HCT116 (cell line): ENCODE measurements around the gene STH. TPM values are rescaled to one million over a fixed set of nuclear protein-coding genes. Genes with fewer than 3 reads are reported as not detected.

Experiments
- ATAC-seq: fragments of 200-7000 bp; cut with Tn5 transposase; 2 replicates; pipeline ENCODE4 v1.9.1; 2020; ENCODE audit warnings: mild to moderate bottlenecking, moderate library complexity
- BruUV-seq: library from RNA; stranded (reverse); fragments of 400-500 nt; replicated peaks from 2 replicates; lab custom pipeline; 2021; lab: Mats Ljungman, UMichigan
- CTCF ChIA-PET: fragments of 300-600 bp; sonication (Branson Sonifier 250); formaldehyde crosslinking; loops from one replicate; lab custom pipeline; 2021; ENCODE audit warnings: antibody characterized with exemption; lab: Charles Lee
- POLR2A ChIA-PET: fragments of 300-600, 350-600 bp; sonication (Branson Sonifier 250); formaldehyde crosslinking; loops from one replicate; lab custom pipeline; 2021; ENCODE audit warnings: antibody characterized with exemption; lab: Charles Lee
- RAD21 ChIA-PET, 2 experiments: fragments of 300-600 bp; sonication (Branson Sonifier 250); formaldehyde crosslinking; loops; one replicate each; lab custom pipeline; 2023; ENCODE audit warnings: low total read pairs in 2 of 2; ENCODE audit not compliant: uncharacterized antibody in 2 of 2, unreplicated experiment in 2 of 2, low non-redundant PET in 1 of 2; lab: Charles Lee
- DNase-seq: peaks from one replicate; pipeline ENCODE4 v3.0.0-alpha.2; 2010; ENCODE audit warnings: low read depth, low spot score
- H2AFZ ChIP-seq: fragments of 200-600 bp; shearing (Covaris generic), sonication (generic); 2 replicates; pipeline ENCODE4 v1.6.1; 2017; ENCODE audit warnings: low read depth, mixed run types, mixed read lengths, antibody characterized with exemption, low read length; ENCODE audit not compliant: poor library complexity, severe bottlenecking
- H3K27ac ChIP-seq: 2 replicates; pipeline ENCODE4 v1.5.1; 2012; ENCODE audit warnings: low read depth, low read length
- H3K27me3 ChIP-seq: fragments of 200-600 bp; sonication (generic); 2 replicates; pipeline ENCODE4 v1.6.1; 2016; ENCODE audit warnings: mixed run types, low read length, mixed read lengths; ENCODE audit not compliant: insufficient read depth
- H3K36me3 ChIP-seq, 2 experiments: fragments of 200-500 bp in 1 of 2; fragments of 200-600 bp in 1 of 2; sonication (Bioruptor generic) in 1 of 2; sonication (generic) in 1 of 2; 2 replicates each; pipeline versions ENCODE4 v1.5.1 to v1.6.1; 2014 to 2016; ENCODE audit warnings: low read length in 2 of 2, inconsistent platforms in 1 of 2, mixed read lengths in 1 of 2, mixed run types in 1 of 2; ENCODE audit not compliant: insufficient read depth in 2 of 2, control insufficient read depth in 1 of 2
- H3K4me1 ChIP-seq, 2 experiments: fragments of 200-600 bp in 1 of 2; sonication (generic) in 1 of 2; 2 replicates each; pipeline versions ENCODE4 v1.5.1 to v1.6.1; 2012 to 2017; ENCODE audit warnings: low read length in 2 of 2, inconsistent platforms in 1 of 2, mild to moderate bottlenecking in 1 of 2, mixed read lengths in 1 of 2, mixed run types in 1 of 2, moderate library complexity in 1 of 2; ENCODE audit not compliant: insufficient read depth in 2 of 2, control insufficient read depth in 1 of 2
- H3K4me2 ChIP-seq: fragments of 200-600 bp; sonication (generic); 2 replicates; pipeline ENCODE4 v1.6.1; 2017; ENCODE audit warnings: mixed run types, low read length, mixed read lengths
- H3K4me3 ChIP-seq, 2 experiments: fragments of 200-600 bp in 1 of 2; sonication (generic) in 1 of 2; replicated peaks in 1 of 2; 2 replicates each; pipeline ENCODE4 v1.5.1; 2011 to 2016; ENCODE audit warnings: low read length in 2 of 2, control low read depth in 1 of 2, low read depth in 1 of 2, mild to moderate bottlenecking in 1 of 2, mixed read lengths in 1 of 2, mixed run types in 1 of 2
- H3K79me2 ChIP-seq: fragments of 200-600 bp; sonication (generic); 2 replicates; pipeline ENCODE4 v1.6.1; 2017; ENCODE audit warnings: mild to moderate bottlenecking, mixed run types, low read length, moderate library complexity, mixed read lengths; ENCODE audit not compliant: insufficient read depth
- H3K9ac ChIP-seq: fragments of 200-600 bp; sonication (generic); 2 replicates; pipeline ENCODE4 v1.6.1; 2016; ENCODE audit warnings: low read length, mixed read lengths
- H3K9me2 ChIP-seq: fragments of 200-600 bp; sonication (generic), shearing (Covaris generic); 2 replicates; pipeline ENCODE4 v1.6.1; 2017; ENCODE audit warnings: mixed run types, mild to moderate bottlenecking, moderate library complexity; ENCODE audit not compliant: insufficient read depth
- H3K9me3 ChIP-seq, 2 experiments: fragments of 200-500 bp in 1 of 2; fragments of 200-600 bp in 1 of 2; sonication (Bioruptor generic) in 1 of 2; sonication (generic) in 1 of 2; 2 replicates each; pipeline ENCODE4 v1.6.1; 2014 to 2017; ENCODE audit warnings: low read length in 2 of 2, mixed read lengths in 2 of 2, inconsistent platforms in 1 of 2, low read depth in 1 of 2, mild to moderate bottlenecking in 1 of 2, mixed run types in 1 of 2, moderate library complexity in 1 of 2; ENCODE audit not compliant: control insufficient read depth in 1 of 2, insufficient read depth in 1 of 2
- H4K20me1 ChIP-seq: fragments of 200-600 bp; sonication (generic), shearing (Covaris generic); 2 replicates; pipeline ENCODE4 v1.6.1; 2017; ENCODE audit warnings: mixed run types, mild to moderate bottlenecking, moderate library complexity; ENCODE audit not compliant: insufficient read depth
- CBX3 ChIP-seq: IDR thresholded peaks from 2 replicates; pipeline ENCODE4 v1.6.1; 2012; ENCODE audit warnings: low read depth
- FOSL1 ChIP-seq: IDR thresholded peaks from 2 replicates; pipeline ENCODE4 v1.6.1; 2012; ENCODE audit warnings: low read depth
- POLR2AphosphoS5 ChIP-seq: IDR thresholded peaks from 2 replicates; pipeline ENCODE4 v1.6.1; 2011; ENCODE audit warnings: mild to moderate bottlenecking, low read depth, low read length, moderate library complexity
- RAD21 ChIP-seq: IDR thresholded peaks from 2 replicates; pipeline ENCODE4 v1.6.1; 2012; ENCODE audit warnings: low read depth, mild to moderate bottlenecking
- SP1 ChIP-seq: IDR thresholded peaks from 2 replicates; pipeline ENCODE4 v1.6.1; 2012; ENCODE audit warnings: low read depth
- TCF7L2 ChIP-seq: IDR thresholded peaks from 2 replicates; pipeline ENCODE4 v1.7.0; 2011; ENCODE audit warnings: borderline replicate concordance, inconsistent platforms; ENCODE audit not compliant: insufficient read depth, insufficient read length; ENCODE audit errors: extremely low read depth
- YY1 ChIP-seq: IDR thresholded peaks from 2 replicates; pipeline ENCODE4 v1.6.1; 2011; ENCODE audit warnings: low read length, low read depth, moderate library complexity, mild to moderate bottlenecking; ENCODE audit not compliant: insufficient replicate concordance; ENCODE audit errors: extremely low read depth
- ZNF274 ChIP-seq: fragments of 200-500 bp; sonication (Bioruptor generic); IDR thresholded peaks from 2 replicates; pipeline ENCODE4 v1.6.1; 2014; ENCODE audit warnings: mild to moderate bottlenecking, low read depth, low read length, inconsistent platforms
- intact Hi-C: fragments of 100-400 bp; cut with micrococcal nuclease; formaldehyde crosslinking; loops from 2 replicates; pipeline ENCODE4 v1.10.0; 2022
- total RNA-seq: library from RNA; stranded (reverse); gene quantifications from one replicate; pipeline ENCODE4 v1.2.1, GENCODE V29; 2021; ENCODE audit not compliant: unreplicated experiment
- TF ChIP-seq, protein P1 (sequence below): IDR thresholded peaks from 2 replicates; pipeline ENCODE4 v1.6.1; 2012
- TF ChIP-seq, protein P2 (sequence below): IDR thresholded peaks from 2 replicates; pipeline ENCODE4 v1.6.1; 2012; ENCODE audit warnings: low read depth
- TF ChIP-seq, protein P3 (sequence below), 3 experiments: fragments of 200-600 bp in 1 of 3; sonication (generic) in 1 of 3; IDR thresholded peaks in 2 of 3; conservative IDR thresholded peaks in 1 of 3; 2 replicates each; pipeline ENCODE4 v1.5.1; 2012 to 2017; ENCODE audit warnings: low read depth in 2 of 3, low read length in 2 of 3, antibody characterized with exemption in 1 of 3, borderline replicate concordance in 1 of 3, control low read depth in 1 of 3, mild to moderate bottlenecking in 1 of 3, mixed read lengths in 1 of 3, mixed run types in 1 of 3, moderate library complexity in 1 of 3; ENCODE audit not compliant: insufficient read depth in 1 of 3

The STH gene
- total RNA-seq, 1 experiment from 2014 or later, result not detected

DNA sequence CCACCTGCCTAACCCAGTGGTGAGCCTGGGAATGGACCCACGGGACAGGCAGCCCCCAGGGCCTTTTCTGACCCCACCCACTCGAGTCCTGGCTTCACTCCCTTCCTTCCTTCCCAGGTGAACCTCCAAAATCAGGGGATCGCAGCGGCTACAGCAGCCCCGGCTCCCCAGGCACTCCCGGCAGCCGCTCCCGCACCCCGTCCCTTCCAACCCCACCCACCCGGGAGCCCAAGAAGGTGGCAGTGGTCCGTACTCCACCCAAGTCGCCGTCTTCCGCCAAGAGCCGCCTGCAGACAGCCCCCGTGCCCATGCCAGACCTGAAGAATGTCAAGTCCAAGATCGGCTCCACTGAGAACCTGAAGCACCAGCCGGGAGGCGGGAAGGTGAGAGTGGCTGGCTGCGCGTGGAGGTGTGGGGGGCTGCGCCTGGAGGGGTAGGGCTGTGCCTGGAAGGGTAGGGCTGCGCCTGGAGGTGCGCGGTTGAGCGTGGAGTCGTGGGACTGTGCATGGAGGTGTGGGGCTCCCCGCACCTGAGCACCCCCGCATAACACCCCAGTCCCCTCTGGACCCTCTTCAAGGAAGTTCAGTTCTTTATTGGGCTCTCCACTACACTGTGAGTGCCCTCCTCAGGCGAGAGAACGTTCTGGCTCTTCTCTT lies 2.6 kb upstream of the STH start:
- ATAC-seq, result no peak
- Histone ChIP-seq H3K27me3 (no peaks in the 10 kb centered on the region), H3K4me2 (no peak overlapping the region), H3K27ac (no peak overlapping the region), H3K79me2 (no peaks in the 10 kb centered on the region), H3K36me3 (no peaks in the 10 kb centered on the region), H3K9me3 (no peaks in the 10 kb centered on the region), H4K20me1 (no peaks in the 10 kb centered on the region), H3K4me1 (no peaks in the 10 kb centered on the region), H3K9me2 (no peaks in the 10 kb centered on the region), H3K9ac (no peak overlapping the region), H3K4me3 (no peak overlapping the region), H2AFZ (no peak overlapping the region)
- POLR2A ChIA-PET, result no interaction called here
- CTCF ChIA-PET, result no interaction called here
- intact Hi-C loops, result no loop called here
- TF ChIP-seq RAD21 (no peak), ZNF274 (no peak), YY1 (no peak), TCF7L2 (no peak), SP1 (no peak), CBX3 (no peak), POLR2AphosphoS5 (no peak), FOSL1 (no peak)
- TF ChIP-seq, protein P1, sequence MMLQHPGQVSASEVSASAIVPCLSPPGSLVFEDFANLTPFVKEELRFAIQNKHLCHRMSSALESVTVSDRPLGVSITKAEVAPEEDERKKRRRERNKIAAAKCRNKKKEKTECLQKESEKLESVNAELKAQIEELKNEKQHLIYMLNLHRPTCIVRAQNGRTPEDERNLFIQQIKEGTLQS, result no peak
- TF ChIP-seq, protein P2, sequence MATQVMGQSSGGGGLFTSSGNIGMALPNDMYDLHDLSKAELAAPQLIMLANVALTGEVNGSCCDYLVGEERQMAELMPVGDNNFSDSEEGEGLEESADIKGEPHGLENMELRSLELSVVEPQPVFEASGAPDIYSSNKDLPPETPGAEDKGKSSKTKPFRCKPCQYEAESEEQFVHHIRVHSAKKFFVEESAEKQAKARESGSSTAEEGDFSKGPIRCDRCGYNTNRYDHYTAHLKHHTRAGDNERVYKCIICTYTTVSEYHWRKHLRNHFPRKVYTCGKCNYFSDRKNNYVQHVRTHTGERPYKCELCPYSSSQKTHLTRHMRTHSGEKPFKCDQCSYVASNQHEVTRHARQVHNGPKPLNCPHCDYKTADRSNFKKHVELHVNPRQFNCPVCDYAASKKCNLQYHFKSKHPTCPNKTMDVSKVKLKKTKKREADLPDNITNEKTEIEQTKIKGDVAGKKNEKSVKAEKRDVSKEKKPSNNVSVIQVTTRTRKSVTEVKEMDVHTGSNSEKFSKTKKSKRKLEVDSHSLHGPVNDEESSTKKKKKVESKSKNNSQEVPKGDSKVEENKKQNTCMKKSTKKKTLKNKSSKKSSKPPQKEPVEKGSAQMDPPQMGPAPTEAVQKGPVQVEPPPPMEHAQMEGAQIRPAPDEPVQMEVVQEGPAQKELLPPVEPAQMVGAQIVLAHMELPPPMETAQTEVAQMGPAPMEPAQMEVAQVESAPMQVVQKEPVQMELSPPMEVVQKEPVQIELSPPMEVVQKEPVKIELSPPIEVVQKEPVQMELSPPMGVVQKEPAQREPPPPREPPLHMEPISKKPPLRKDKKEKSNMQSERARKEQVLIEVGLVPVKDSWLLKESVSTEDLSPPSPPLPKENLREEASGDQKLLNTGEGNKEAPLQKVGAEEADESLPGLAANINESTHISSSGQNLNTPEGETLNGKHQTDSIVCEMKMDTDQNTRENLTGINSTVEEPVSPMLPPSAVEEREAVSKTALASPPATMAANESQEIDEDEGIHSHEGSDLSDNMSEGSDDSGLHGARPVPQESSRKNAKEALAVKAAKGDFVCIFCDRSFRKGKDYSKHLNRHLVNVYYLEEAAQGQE, result no peak
- TF ChIP-seq, protein P3, sequence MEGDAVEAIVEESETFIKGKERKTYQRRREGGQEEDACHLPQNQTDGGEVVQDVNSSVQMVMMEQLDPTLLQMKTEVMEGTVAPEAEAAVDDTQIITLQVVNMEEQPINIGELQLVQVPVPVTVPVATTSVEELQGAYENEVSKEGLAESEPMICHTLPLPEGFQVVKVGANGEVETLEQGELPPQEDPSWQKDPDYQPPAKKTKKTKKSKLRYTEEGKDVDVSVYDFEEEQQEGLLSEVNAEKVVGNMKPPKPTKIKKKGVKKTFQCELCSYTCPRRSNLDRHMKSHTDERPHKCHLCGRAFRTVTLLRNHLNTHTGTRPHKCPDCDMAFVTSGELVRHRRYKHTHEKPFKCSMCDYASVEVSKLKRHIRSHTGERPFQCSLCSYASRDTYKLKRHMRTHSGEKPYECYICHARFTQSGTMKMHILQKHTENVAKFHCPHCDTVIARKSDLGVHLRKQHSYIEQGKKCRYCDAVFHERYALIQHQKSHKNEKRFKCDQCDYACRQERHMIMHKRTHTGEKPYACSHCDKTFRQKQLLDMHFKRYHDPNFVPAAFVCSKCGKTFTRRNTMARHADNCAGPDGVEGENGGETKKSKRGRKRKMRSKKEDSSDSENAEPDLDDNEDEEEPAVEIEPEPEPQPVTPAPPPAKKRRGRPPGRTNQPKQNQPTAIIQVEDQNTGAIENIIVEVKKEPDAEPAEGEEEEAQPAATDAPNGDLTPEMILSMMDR (IDR thresholded peaks at IDR 0.05 in 2 of 3, conservative IDR thresholded peaks at IDR 0.05 in 1 of 3; ENCODE audit: borderline replicate concordance in 1 of 3, insufficient read depth in 1 of 3, low read depth in 2 of 3, low read length in 2 of 3), result no peak
- DNase-seq, result no peak
- no TSS peak for BruUV-seq
- RAD21 ChIA-PET, result no interaction called here
